SW 1271 (cell line): ENCODE measurements around the gene PYROXD2.

Source experiments
- DNase-seq, 2 experiments: peaks; one replicate each; lab custom pipeline; 2025; lab: John Stamatoyannopoulos, UW

The PYROXD2 gene

DNA sequence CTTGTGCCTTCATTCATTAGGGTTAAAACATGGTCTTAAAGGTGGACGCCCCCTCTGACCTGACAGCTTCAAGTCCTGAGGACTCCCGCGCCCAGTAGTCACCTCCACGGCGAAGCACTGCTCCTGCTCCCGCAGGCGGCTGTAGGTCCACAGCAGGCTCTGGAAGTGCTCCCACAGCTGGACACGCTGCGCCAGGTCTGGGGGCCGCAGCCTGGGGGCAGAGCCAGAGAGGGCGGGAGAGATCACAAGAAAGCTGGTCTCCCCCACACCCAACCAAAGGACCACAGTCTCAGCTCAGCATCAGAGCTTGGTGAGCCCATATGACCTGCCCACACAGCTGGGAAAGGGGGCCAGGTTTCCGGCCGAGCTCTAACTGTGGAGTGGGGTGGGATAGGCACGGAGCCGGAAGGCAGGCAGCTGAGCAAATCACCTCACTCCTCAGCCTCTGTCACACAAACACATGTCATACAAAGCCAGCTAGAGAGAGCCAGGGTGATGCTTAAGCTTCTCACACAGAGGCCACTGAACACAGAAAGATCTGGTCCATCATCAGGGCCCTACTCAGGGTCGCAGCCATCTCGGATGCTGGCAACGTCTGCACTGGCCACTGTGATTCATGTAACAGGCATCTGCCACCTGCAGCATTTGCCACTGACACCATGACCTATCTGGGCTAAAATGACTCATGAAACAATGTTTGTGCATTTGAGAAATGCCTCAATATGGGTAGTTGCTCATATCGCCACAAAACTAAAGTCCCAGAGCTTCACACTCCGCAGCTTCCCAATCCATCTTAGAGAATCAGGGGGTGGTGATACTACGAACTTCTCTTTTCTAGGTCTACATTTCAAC, 19.1 kb upstream of the PYROXD2 start:
- peak; percentile 18 to 20 for DNase-seq

- no peak for DNase-seq
Measured at GRCh38 chr10:98433371-98433770, 18.4 kb upstream of the PYROXD2 start.

GRCh38 chr10:98432330-98432729, 17.3 kb upstream of the PYROXD2 start:
- DNase-seq, result no peak

- DNase-seq, result no peak
Measured at GRCh38 chr10:98431016-98431415, 16.0 kb upstream of the PYROXD2 start.

- no peak for DNase-seq
Measured at GRCh38 chr10:98430427-98430826, 15.4 kb upstream of the PYROXD2 start.

DNA sequence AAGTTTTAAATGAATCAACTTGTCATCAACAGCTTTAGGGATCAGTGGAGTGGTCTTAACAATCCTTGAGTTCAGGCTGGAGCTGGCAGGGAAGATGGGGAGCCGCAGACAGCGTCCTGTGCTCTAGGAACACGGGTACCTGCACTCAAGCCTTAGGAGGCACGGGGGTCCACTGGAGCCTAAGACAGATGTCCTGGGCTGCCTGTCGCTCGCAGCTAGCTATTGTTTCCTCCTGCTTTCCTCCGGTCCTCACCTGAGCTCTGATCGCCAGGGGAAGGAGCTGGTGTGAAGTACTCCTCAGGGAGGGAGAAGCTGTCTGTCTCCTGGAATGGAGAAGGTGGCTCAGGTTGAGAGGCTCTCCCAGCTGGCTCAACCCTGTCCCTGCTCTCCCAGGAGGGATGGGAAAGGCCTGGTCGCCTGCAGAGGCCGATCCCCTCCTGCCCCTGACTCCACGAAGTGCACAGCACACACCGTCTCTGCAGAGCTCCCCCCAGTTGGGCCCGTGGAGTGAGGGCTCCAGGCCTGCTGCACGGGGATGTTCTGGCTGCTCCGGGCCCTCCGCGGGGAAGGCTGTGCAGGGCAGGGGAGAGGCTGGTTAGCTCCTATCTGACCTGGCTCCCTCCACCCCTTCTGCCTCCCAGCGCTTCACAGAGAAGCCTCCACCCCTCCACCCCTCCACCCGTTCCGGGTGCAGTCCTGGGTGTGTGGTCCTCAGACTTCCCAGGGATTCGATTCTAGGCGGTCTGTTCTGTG, 14.5 kb upstream of the PYROXD2 start:
- no peak for DNase-seq

DNA sequence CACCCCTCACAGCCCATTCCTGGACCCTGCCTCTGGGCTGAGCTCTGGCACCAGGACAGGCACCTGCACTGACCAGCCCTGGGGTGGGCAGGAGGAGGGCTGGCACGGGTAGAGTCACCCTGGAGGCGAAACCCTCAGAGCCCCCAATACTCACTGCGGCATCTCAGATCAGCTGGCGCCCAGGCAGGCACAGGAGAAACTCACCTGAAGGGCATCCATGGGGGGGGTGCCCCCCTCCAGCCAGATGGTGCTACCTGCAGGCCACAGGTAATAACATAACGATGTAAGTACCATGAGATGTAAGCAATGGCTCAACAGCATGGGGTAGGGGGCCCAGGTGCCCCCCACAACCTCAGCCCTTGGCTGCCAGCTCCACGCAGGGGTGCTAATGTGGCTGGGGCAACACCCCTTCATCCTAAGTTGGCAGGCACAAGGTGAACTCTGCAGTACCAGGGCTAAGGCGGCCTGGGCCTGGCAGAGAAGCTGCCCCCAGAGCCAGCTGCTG, 12.1 kb upstream of the PYROXD2 start:
- DNase-seq, result no peak

- DNase-seq, result peak; percentile 11 to 18
Measured at GRCh38 chr10:98425511-98426352, 10.8 kb upstream of the PYROXD2 start.

- no peak for DNase-seq
Measured at GRCh38 chr10:98424295-98425254, 9.6 kb upstream of the PYROXD2 start.

DNA sequence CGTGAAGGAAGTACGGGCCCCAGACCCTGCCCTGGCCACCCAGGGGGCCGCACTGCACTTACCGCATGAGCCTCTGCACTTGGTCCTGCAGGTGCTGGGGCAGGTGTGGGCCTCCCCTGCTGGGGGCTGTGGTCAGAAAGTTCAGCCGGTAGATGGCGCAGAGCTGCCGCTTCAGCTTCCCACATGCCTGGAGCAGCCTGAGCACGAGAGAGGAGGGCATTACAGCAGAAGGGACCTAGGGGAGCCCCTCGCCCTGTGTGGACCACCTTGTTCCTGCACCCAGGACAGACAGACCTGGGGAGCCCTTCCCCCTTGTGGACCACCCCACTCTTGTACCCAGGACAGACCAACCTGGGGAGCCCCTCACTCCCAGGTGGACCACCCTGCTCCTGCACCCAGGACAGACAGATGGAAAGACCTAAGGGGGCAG, 8.7 kb upstream of the PYROXD2 start:
- no peak for DNase-seq

GRCh38 chr10:98422182-98422581, 7.2 kb upstream of the PYROXD2 start:
- no peak for DNase-seq

- DNase-seq, result no peak
Measured at GRCh38 chr10:98420786-98421185, 5.8 kb upstream of the PYROXD2 start.

- DNase-seq, result no peak
Measured at GRCh38 chr10:98419469-98420261, 4.7 kb upstream of the PYROXD2 start.

- DNase-seq, result no peak
Measured at GRCh38 chr10:98418665-98419468, 3.9 kb upstream of the PYROXD2 start.

GRCh38 chr10:98417973-98418664, 3.1 kb upstream of the PYROXD2 start:
- DNase-seq, result no peak

DNA sequence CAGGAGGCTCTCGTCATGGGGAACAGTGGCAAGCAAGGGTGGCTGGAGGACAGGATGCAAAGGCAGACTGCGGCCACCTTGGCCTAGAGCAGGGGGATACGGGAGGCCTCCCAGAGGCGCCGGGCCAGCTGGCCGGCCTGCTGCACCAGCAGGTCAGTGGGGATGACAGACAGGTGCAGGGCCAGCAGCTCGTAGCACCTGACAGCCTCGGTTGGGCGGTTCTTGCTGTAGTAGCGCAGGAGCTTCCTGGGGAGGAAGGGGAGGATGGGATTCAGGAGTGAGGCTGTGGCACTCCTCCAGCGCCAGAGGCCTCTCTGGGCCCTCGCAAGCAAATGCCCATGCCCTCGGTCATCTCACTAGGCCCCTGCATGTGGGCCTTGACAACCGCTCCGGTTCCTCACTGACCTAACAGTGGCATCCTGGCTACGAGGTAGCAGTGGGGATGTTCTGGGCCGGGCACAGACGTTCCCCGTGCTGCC, 2.5 kb upstream of the PYROXD2 start:
- no peak for DNase-seq

DNA sequence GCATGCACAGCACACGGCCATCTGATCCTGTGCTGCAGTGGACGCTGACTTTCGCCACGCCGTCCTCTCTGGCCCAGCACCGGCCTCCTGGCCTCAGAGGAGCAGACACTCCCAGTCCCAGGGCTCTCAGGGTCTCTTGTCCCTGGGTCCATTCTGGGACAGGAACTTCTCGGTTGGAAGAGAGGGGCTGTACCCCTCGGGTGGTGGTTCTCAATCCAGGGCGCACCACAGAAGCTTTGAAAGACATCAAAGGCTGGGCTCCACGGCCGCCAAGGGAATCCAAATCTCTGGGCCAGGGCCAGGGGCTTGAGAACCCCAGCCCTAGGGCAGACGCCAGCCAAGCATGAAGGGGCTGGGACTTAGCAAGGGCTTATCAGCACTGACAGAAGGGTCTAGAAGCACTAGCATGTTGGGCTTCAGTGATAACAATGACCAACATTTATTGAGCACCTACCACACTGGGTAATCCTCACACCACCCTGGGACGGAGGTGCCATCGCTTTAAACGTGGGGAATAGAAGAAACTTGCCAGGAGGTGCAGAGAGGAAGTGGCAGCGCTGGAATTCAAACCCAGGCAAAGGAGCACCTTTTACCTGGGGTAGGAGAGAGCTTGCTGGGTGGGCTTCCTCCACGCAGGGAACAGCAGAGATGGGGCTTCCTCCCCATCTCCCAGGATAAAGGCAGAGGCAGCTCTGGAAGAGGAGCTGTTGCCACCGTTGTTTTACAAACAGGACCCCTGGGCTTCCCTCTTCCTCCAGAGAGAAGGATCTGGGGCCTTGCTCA, 1.8 kb upstream of the PYROXD2 start:
- DNase-seq, result no peak

DNA sequence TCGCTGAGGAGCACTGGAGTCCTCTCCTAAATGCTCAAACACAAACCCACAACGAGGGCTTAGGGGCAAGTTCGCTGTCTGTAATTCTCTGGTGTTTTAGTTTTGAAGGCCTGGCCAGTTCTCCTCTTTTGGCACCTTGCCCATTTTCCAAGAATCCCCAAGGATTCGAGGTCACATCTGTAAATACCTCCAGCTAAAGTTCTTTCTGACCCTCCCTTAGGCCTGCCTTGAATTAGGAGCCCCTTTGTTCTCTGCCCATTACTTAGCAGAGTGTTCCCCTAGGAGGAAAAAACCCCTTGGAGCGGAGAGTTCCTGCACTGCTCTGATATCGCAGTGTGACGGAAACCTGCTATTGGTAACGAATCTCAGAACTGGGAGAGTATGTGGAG, 743 bp upstream of the PYROXD2 start:
- no peak for DNase-seq
